ENCODE measurements around the gene ACKR3. TPM values are rescaled to one million over a fixed set of nuclear protein-coding genes. Genes with fewer than 3 reads are reported as not detected.
A peak's percentile ranks its signal among the peaks of the same experiment; 100 is the strongest.

ACKR3 gene
- polyA plus RNA-seq, 3 donors from 2014 or later, result 3.1 to 7.8 (median 5.9) TPM

DNA sequence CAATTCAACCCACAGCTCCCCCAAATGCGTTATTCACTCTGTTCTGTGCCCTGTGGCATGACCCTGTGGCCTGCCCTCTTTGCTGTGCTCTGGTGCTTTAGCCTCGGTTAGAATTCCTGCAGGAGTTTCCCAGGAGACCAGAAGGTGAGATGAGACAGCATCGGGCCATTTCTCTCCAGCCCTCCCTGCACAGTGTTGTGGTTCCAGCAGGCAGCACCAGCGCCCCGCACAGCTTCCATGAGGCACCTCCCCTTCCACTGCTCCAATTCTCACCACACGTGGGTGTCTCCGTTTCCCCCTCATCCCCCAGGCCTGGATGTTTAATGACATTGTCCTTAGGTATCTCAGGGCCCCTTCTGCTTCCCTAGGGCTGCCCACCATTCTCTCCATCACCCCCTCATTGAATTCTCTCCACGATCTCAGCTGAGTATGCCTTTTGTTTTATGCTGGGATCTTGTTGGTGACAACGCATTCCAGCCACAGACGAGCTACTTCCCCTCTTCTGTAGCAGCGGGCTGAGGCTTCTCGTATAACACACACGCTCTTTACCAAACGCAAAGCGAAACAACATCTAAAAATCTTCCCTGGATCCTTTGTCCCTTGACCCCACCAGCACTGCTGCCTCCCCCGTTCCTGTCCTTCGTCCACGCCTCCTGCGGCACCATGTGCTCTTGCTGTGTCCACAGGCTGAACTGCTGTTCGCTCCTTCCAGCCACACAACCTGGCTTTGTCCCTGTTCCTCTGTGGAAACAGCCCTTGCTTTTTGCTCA is 35.1 kb downstream of the ACKR3 start:
- no peak for DNase-seq
- peak overlapping the region; percentile 1 to 25 (median 7) for H3K4me3 Mint-ChIP-seq
- peaks cover 17 to 39% (median 31%) of the 10 kb centered on the region in 3 donors for H3K27me3 Mint-ChIP-seq (ENCODE audit: low read depth in 3 of 3)
- peaks cover 47 to 63% of the 10 kb centered on the region in 2 donors for H3K4me1 Mint-ChIP-seq
- H3K27ac Mint-ChIP-seq, result peak overlapping the region in 3 of 6 donors; percentile 6 to 66 (median 57)
- no peaks in the 10 kb centered on the region for H3K9me3 Mint-ChIP-seq
- H3K36me3 Mint-ChIP-seq, result peaks cover 0 to 4% (median 0%) of the 10 kb centered on the region in 3 donors

DNA sequence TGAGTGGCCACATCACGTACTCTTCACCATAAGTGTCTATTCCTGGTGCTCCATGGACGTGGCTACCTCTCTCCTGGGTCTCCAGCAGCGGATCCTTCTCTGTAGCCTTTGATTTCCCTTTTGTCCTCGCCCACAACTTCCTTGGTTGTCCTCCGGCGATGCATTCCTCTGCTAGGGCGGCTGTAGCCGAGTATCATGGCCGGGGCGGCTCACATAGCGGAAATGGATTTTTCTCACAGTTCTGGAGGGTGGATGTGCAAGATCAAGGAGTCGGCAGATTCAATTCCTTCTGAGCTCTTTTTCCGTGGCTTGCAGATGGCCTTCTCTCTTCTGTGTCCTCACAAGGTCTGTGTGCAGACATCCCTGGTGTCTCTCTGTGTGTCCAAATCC is 35.7 kb downstream of the ACKR3 start:
- H3K9me3 Mint-ChIP-seq, result no peaks in the 10 kb centered on the region
- H3K36me3 Mint-ChIP-seq, result peaks cover 0 to 4% (median 0%) of the 10 kb centered on the region in 3 donors
- peak overlapping the region; percentile 1 to 25 (median 7) for H3K4me3 Mint-ChIP-seq
- peaks cover 47 to 63% of the 10 kb centered on the region in 2 donors for H3K4me1 Mint-ChIP-seq
- H3K27ac Mint-ChIP-seq, result peak overlapping the region in 2 of 6 donors; percentile 11 to 57
- no peak for DNase-seq
- H3K27me3 Mint-ChIP-seq (ENCODE audit: low read depth in 3 of 3), result peaks cover 17 to 39% (median 34%) of the 10 kb centered on the region in 3 donors

DNA sequence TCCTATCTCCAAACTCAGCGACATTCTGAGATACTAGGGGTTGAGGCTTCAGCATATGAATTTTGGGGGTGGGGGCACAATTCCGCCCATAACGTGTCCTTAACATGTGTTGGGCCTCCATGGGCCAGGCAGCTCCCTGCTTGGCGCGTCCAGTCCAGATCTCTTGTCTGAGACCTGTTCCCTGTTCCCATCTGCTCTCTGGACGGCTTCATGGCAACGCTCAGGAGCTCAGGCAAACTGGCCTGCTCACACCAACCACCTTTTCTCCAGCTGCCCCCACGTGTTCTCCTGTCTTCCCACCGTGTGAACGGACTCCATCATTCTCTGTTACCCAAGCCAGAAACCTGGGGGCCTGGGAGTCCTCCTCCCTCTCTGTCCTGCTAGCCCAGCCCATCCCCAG is 36.4 kb downstream of the ACKR3 start:
- H3K36me3 Mint-ChIP-seq, result peaks cover 0 to 4% (median 0%) of the 10 kb centered on the region in 3 donors
- H3K4me1 Mint-ChIP-seq, result peaks cover 47 to 63% of the 10 kb centered on the region in 2 donors
- peak overlapping the region in 5 of 6 donors; percentile 2 to 89 (median 21) for H3K27ac Mint-ChIP-seq
- H3K27me3 Mint-ChIP-seq (ENCODE audit: low read depth in 3 of 3), result peaks cover 16 to 38% (median 37%) of the 10 kb centered on the region in 3 donors
- no peaks in the 10 kb centered on the region for H3K9me3 Mint-ChIP-seq
- no peak for DNase-seq
- H3K4me3 Mint-ChIP-seq, result peak overlapping the region; percentile 1 to 91 (median 31)

DNA sequence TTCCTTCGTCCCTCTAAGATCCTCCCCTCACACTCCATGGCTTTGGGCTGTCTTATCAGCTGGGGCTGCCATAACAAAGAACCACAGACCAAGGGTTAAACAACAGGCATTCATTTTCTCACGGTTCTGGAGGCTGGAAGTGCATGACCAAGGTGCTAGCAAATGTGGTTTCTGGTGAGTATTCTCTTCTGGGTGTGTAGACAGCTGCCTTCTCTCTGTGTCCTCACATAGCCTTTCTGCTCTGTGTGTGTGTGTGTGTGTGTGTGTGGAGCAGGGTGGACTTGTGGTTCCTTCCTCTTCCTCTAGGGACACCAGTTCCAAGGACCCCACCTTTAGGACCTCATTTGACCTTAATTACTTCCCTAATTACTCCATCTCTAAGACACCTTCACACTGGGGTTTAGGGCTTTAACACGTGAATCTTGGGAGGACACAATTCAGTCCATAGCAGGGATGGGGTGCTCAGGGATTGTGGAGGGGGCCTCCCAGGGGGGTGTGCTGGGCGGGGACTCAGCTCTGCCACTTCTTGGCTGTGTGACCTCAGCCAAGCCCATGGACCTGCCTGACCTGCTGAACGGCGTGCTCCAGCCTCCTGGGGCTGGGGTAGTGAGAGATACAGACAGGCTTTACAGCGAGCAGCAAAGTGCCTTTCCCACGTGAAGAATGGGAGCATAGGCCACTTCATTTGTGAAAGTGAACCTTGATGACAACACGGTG is 38.0 kb downstream of the ACKR3 start:
- Mint-ChIP-seq H3K4me1 (peaks cover 45 to 50% of the 10 kb centered on the region in 2 donors), H3K36me3 (peaks cover 0 to 9% (median 0%) of the 10 kb centered on the region in 3 donors), H3K4me3 (peak overlapping the region; percentile 64 to 91 (median 85)), H3K27ac (peak overlapping the region in 5 of 6 donors; percentile 62 to 89 (median 80)), H3K27me3 (ENCODE audit: low read depth in 3 of 3) (peaks cover 15 to 37% (median 25%) of the 10 kb centered on the region in 3 donors), H3K9me3 (no peaks in the 10 kb centered on the region)
- peak; percentile 80 to 86 (median 84) for DNase-seq

DNA sequence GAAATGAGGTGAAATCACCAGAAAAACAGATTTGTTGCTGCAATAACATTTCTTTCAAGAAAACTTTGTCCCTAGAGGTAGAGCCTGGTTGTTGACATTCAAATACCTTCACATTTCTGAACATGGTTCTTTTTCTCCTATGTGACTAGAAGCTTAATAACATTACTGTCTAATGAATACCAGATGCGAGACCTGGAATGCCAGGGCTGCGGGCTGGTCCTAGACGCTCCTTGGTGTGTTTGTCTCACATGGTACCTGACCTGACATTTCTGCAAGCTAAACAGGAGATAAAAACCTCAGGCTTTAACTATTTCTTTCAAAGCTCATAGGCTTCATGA is 38.5 kb downstream of the ACKR3 start:
- Mint-ChIP-seq H3K4me3 (peak overlapping the region; percentile 64 to 91 (median 85)), H3K27ac (peak overlapping the region in 3 of 6 donors; percentile 5 to 89 (median 39)), H3K27me3 (ENCODE audit: low read depth in 3 of 3) (peaks cover 15 to 37% (median 23%) of the 10 kb centered on the region in 3 donors), H3K36me3 (peaks cover 0 to 9% (median 0%) of the 10 kb centered on the region in 3 donors), H3K9me3 (no peaks in the 10 kb centered on the region), H3K4me1 (peaks cover 45 to 48% of the 10 kb centered on the region in 2 donors)
- no peak for DNase-seq

DNA sequence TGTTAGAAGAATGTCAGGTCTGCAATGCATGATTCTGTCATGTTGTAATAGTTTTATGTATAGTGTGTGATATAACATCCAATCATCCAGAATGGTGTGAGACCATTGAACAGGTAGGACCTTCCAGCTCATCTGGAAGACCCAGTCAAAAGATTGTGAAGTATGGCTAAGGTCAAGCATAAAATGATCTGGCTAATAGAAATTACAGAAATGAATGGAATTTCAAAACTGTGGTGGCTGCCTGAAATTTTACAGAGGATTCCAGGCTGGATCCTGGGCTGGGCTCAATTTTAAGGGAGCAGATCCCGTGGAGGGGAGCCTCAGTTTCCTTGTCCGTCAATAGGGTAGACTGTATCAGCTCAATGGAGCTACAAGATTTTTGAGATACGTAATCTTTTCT is 39.1 kb downstream of the ACKR3 start:
- Mint-ChIP-seq H3K27me3 (ENCODE audit: low read depth in 3 of 3) (peaks cover 15 to 37% (median 23%) of the 10 kb centered on the region in 3 donors), H3K4me3 (peak overlapping the region in 1 of 5 donors; percentile 85), H3K27ac (peak overlapping the region in 1 of 6 donors; percentile 89), H3K36me3 (peaks cover 0 to 9% (median 0%) of the 10 kb centered on the region in 3 donors), H3K4me1 (peaks cover 45 to 48% of the 10 kb centered on the region in 2 donors), H3K9me3 (no peaks in the 10 kb centered on the region)
- DNase-seq, result no peak

DNA sequence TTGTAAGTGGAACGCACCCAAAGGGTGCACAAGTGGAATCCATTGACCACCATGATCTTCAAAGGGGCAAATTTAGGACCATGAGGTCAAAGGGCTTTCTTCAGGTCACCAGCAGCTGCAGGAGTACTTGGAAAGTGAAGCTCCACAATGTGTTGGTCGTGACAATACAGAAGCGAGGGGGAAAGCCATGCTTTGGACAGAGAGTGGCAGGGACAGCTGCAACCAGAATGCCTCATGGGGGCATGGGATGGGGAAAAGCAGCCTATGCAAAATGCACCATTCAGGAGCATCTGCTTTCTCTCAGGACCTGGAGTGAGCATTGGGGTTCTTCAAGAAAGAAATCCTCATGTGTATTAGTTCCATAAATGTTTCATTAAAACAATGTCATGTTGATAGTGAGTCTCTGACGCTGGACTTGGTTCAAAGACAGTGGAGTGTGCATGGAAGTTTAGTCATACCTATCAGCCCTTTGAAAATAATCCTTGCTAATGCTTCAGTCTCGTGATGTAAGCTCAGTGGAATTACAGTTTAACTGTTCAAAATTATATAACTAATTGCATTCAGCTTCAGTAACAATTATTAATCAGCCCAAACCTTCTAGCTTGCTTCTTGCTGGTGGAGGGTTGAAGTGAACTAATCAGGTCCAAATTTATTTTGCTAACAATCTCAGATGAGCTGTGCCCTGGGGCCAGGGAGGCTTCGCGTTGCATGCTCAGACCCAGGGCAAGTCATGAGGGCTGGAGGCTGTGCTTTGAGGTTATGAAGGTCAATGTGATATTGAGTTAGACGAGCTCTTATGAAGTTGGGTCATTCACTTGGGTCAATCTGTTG is 41.6 kb downstream of the ACKR3 start:
- H3K27me3 Mint-ChIP-seq (ENCODE audit: low read depth in 3 of 3), result peaks cover 13 to 24% (median 15%) of the 10 kb centered on the region in 3 donors
- no peak overlapping the region for H3K27ac Mint-ChIP-seq
- no peak for DNase-seq
- H3K36me3 Mint-ChIP-seq, result peaks cover 0 to 9% (median 0%) of the 10 kb centered on the region in 3 donors
- H3K4me1 Mint-ChIP-seq, result peaks cover 28% of the 10 kb centered on the region in 2 donors
- no peak overlapping the region for H3K4me3 Mint-ChIP-seq
- no peaks in the 10 kb centered on the region for H3K9me3 Mint-ChIP-seq

DNA sequence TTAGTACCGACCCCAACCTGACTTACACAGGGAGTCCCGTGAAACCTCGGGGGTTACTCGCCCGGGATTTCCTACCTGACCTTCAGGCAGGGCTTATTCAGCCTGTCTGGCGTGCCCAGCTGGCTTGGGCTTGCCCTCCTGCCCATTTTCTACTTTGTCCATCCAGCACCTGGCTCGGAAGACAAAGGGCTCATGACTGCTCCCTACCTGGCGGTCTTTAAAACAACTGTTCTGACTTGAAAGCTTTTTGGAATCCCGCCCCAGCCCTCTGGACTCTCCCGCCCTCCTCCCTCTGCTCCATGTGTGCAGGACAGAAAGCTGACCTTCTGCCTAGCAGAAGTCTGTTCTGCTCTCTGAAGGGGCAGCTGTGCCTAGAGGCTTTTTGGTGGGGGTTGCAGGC is 43.1 kb downstream of the ACKR3 start:
- H3K9me3 Mint-ChIP-seq, result no peaks in the 10 kb centered on the region
- H3K27me3 Mint-ChIP-seq (ENCODE audit: low read depth in 3 of 3), result peaks cover 1 to 15% (median 10%) of the 10 kb centered on the region in 3 donors
- peaks cover 0 to 5% (median 0%) of the 10 kb centered on the region in 3 donors for H3K36me3 Mint-ChIP-seq
- no peak overlapping the region for H3K27ac Mint-ChIP-seq
- H3K4me1 Mint-ChIP-seq, result peaks cover 13% of the 10 kb centered on the region in 2 donors
- H3K4me3 Mint-ChIP-seq, result no peak overlapping the region
- no peak for DNase-seq

DNA sequence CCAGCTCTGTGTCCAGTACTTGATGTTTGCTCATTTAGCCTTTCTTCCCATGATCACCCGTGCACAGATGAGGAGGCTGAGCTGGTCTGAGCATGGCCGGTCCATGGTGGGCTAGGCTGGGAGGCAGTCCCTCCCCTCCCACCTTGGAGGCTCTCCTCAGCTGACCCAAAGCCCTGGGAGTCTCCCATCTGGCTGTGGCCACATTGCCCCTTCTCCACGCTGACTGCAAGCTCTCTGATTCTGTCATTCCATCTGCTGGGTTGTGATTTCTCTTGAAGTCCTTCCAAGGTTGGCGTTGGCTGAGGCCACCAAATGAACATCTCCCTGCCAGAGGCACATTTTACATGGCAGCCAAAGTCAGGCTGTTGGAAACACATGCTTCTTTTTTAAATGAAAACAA is 44.0 kb downstream of the ACKR3 start:
- peaks cover 5 to 13% (median 10%) of the 10 kb centered on the region in 3 donors for H3K27me3 Mint-ChIP-seq (ENCODE audit: low read depth in 3 of 3)
- H3K36me3 Mint-ChIP-seq, result peaks cover 0 to 5% (median 0%) of the 10 kb centered on the region in 3 donors

DNA sequence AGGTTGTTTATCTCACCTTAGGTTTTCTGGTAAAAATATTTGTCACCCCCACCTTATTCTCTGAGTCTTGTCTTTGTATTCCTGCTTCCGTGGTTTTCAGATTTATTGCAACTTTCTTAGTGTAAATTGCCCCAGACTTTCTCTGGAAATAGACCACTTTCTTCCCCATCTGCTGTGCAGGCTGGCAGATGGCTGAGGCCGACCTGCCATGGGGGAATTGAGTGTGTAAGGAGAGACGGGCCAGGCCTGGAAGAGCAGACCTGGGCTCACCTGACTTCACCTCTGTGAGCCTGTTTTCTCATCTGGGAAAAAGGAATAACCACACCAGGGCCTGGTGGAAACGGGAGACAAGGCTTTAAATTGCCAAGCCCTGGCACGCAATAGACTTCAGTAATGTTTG is 44.9 kb downstream of the ACKR3 start:
- H3K27me3 Mint-ChIP-seq (ENCODE audit: low read depth in 3 of 3), result peaks cover 5 to 15% (median 6%) of the 10 kb centered on the region in 3 donors
- H3K9me3 Mint-ChIP-seq, result no peaks in the 10 kb centered on the region
- peaks cover 0 to 5% (median 0%) of the 10 kb centered on the region in 3 donors for H3K36me3 Mint-ChIP-seq
- no peak overlapping the region for H3K27ac Mint-ChIP-seq
- DNase-seq, result no peak
- peaks cover 0 to 3% of the 10 kb centered on the region in 2 donors for H3K4me1 Mint-ChIP-seq
- H3K4me3 Mint-ChIP-seq, result no peak overlapping the region

More for the DNA sequence above, 44.0 kb downstream of the ACKR3 start:
- DNase-seq, result no peak
- no peak overlapping the region for H3K27ac Mint-ChIP-seq
- H3K4me1 Mint-ChIP-seq, result peaks cover 4 to 5% of the 10 kb centered on the region in 2 donors
- H3K4me3 Mint-ChIP-seq, result no peak overlapping the region
- no peaks in the 10 kb centered on the region for H3K9me3 Mint-ChIP-seq

DNA sequence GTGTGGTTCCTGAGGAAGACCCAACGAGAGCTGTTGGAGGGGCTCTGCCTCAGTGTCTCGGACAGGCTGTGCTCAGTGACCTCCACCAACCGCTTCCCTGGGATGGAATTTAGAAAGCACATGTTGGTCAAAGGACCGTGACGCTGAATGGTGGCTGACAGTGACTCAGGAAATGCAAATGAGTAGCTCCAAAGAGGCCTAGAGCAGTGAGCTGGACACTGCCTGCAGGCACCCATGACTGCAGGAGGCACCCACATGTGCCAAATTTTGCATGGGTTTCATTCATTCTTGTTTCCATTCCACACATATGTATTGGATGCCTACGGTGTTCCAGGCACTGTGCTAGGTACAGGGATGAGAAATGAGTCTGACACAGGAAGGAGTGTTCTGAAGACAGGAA is 46.4 kb downstream of the ACKR3 start:
- no peaks in the 10 kb centered on the region for H3K9me3 Mint-ChIP-seq
- H3K27me3 Mint-ChIP-seq (ENCODE audit: low read depth in 3 of 3), result peaks cover 5 to 15% (median 8%) of the 10 kb centered on the region in 3 donors
- peaks cover 0 to 3% of the 10 kb centered on the region in 2 donors for H3K4me1 Mint-ChIP-seq
- DNase-seq, result no peak
- peaks cover 0 to 5% (median 0%) of the 10 kb centered on the region in 3 donors for H3K36me3 Mint-ChIP-seq
- no peak overlapping the region for H3K4me3 Mint-ChIP-seq
- no peak overlapping the region for H3K27ac Mint-ChIP-seq

DNA sequence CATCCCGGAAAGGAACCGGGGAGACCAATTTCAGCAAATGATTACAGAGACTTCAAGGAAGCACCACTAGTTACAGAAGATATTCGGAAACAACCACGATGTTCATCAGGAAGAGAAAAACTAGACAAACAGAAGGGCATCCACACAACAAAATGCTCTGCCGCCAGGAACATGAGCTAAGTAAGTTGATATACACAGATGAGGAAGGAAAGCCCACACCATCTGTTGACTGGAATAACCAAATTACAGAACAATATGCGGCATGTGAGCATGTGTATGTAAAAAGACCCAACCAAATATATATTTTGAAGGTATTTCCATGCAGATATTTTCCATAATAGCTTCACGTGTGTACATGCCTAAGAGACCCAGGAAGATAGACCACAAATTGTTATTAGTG is 47.0 kb downstream of the ACKR3 start:
- Mint-ChIP-seq H3K4me1 (peaks cover 0 to 3% of the 10 kb centered on the region in 2 donors), H3K27ac (no peak overlapping the region), H3K27me3 (ENCODE audit: low read depth in 3 of 3) (peaks cover 5 to 14% (median 8%) of the 10 kb centered on the region in 3 donors), H3K9me3 (no peaks in the 10 kb centered on the region), H3K36me3 (peaks cover 0 to 2% (median 0%) of the 10 kb centered on the region in 3 donors), H3K4me3 (no peak overlapping the region)
- DNase-seq, result no peak

DNA sequence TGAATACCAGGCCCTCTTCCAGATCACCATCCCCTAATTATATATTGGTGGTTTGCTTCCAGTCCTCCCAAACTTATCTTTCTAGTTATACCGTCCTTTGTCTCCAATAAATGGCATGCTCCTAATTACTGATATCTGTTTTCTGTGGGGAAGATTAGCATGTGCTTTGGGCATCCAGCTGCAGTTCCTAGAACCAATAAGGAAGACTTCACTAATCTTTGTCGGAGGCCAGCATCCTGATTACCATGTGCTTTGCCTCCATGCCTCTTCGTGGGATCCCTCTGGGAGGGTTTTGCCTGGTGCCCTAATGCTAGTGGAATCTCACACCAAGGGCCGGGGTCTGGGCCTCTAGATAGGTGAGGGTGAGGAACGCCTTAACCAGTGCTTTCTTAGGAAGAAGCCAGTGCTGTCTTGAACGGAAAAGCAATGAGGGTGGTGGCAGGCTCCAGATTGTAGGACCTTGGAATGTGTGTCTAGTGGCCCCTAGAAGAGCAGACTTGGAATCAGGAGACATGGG is 47.7 kb downstream of the ACKR3 start:
- Mint-ChIP-seq H3K9me3 (no peaks in the 10 kb centered on the region), H3K4me3 (no peak overlapping the region), H3K4me1 (peaks cover 0 to 3% of the 10 kb centered on the region in 2 donors), H3K27me3 (ENCODE audit: low read depth in 3 of 3) (peaks cover 5 to 14% (median 8%) of the 10 kb centered on the region in 3 donors), H3K36me3 (no peaks in the 10 kb centered on the region), H3K27ac (no peak overlapping the region)
- no peak for DNase-seq
